22Rv1 (cell line): Measurements from ENCODE around the gene TM4SF18.

Source experiments
- ZFX ChIP-seq: fragments of 450-650 bp; IDR thresholded peaks from 2 replicates; pipeline ENCODE4 v1.6.1; 2017; ENCODE audit warnings: antibody characterized with exemption, borderline replicate concordance
- TF ChIP-seq, protein P1 (sequence below): fragments of 450-650 bp; IDR thresholded peaks from 2 replicates; pipeline ENCODE4 v1.5.1; 2017; ENCODE audit warnings: mild to moderate bottlenecking

DNA sequence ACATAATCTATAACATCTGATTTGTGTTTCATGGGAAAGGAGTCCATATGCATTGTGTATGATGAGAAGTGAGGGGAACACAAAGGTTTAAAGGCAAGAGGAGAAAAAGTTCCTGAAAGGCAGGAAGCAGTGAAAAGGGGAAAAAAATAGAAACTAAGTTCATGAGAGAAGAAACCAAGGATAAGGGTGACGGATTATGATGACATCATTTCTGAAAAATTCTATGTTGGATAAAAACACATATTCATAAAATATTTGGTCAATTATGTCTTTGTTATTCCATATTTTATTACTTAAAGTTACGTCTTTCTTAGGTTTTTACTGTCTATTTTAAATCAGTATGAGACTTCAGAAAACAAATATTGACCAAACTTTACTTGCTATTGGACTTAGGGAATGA is 63.3 kb downstream of the TM4SF18 start:
- TF ChIP-seq, protein P1, sequence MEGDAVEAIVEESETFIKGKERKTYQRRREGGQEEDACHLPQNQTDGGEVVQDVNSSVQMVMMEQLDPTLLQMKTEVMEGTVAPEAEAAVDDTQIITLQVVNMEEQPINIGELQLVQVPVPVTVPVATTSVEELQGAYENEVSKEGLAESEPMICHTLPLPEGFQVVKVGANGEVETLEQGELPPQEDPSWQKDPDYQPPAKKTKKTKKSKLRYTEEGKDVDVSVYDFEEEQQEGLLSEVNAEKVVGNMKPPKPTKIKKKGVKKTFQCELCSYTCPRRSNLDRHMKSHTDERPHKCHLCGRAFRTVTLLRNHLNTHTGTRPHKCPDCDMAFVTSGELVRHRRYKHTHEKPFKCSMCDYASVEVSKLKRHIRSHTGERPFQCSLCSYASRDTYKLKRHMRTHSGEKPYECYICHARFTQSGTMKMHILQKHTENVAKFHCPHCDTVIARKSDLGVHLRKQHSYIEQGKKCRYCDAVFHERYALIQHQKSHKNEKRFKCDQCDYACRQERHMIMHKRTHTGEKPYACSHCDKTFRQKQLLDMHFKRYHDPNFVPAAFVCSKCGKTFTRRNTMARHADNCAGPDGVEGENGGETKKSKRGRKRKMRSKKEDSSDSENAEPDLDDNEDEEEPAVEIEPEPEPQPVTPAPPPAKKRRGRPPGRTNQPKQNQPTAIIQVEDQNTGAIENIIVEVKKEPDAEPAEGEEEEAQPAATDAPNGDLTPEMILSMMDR = no peak
- TF ChIP-seq ZFX = no peak
